ENCODE results near the gene PPP2R3A.

PPP2R3A gene

GRCh38 chr3:136038668-136039067 is 73.1 kb downstream of the PPP2R3A start:
- no peak for TF ChIP-seq CTCF (IDR thresholded peaks at IDR 0.05; ENCODE audit: low read depth, low read length, missing control alignments)
- no peak for DNase-seq (ENCODE audit: low read depth)
- H3K4me3 ChIP-seq (ENCODE audit: low read depth, low read length), result no peak overlapping the region
- in situ Hi-C loops (cut with HindIII; ENCODE audit: low sequenced_read_pairs), result no loop called here

GRCh38 chr3:136042608-136043221 is 77.2 kb downstream of the PPP2R3A start:
- no peak overlapping the region for H3K4me3 ChIP-seq (ENCODE audit: low read depth, low read length)
- in situ Hi-C loops (cut with HindIII; ENCODE audit: low sequenced_read_pairs), result no loop called here
- TF ChIP-seq CTCF (IDR thresholded peaks at IDR 0.05; ENCODE audit: low read depth, low read length, missing control alignments), result peak; percentile 55
- DNase-seq (ENCODE audit: low read depth), result peak; percentile 53

- TF ChIP-seq CTCF (IDR thresholded peaks at IDR 0.05; ENCODE audit: low read depth, low read length, missing control alignments), result no peak
- in situ Hi-C loops (cut with HindIII; ENCODE audit: low sequenced_read_pairs), result no loop called here
- no peak for DNase-seq (ENCODE audit: low read depth)
- H3K4me3 ChIP-seq (ENCODE audit: low read depth, low read length), result no peak overlapping the region
Measured at GRCh38 chr3:136044980-136045745, 79.6 kb downstream of the PPP2R3A start.

- in situ Hi-C loops (cut with HindIII; ENCODE audit: low sequenced_read_pairs), result no loop called here
- no peak overlapping the region for H3K4me3 ChIP-seq (ENCODE audit: low read depth, low read length)
Measured at GRCh38 chr3:136048068-136048467, 82.5 kb downstream of the PPP2R3A start.

GRCh38 chr3:136050250-136050649 is 84.7 kb downstream of the PPP2R3A start:
- in situ Hi-C loops (cut with HindIII; ENCODE audit: low sequenced_read_pairs), result loop anchor here (5.0 kb wide), 2 partner anchors 78 to 138 kb away; no protein-coding TSS in a partner anchor
- no peak overlapping the region for H3K4me3 ChIP-seq (ENCODE audit: low read depth, low read length)
- DNase-seq (ENCODE audit: low read depth), result peak; percentile 11
- no peak for TF ChIP-seq CTCF (IDR thresholded peaks at IDR 0.05; ENCODE audit: low read depth, low read length, missing control alignments)

More at GRCh38 chr3:136048068-136048467, 82.5 kb downstream of the PPP2R3A start:
- no peak for DNase-seq (ENCODE audit: low read depth)
- no peak for TF ChIP-seq CTCF (IDR thresholded peaks at IDR 0.05; ENCODE audit: low read depth, low read length, missing control alignments)

- H3K4me3 ChIP-seq (ENCODE audit: low read depth, low read length), result no peak overlapping the region
- TF ChIP-seq CTCF (IDR thresholded peaks at IDR 0.05; ENCODE audit: low read depth, low read length, missing control alignments), result no peak
- DNase-seq (ENCODE audit: low read depth), result no peak
- in situ Hi-C loops (cut with HindIII; ENCODE audit: low sequenced_read_pairs), result no loop called here
Measured at GRCh38 chr3:136055491-136055890, 90.0 kb downstream of the PPP2R3A start.
